Colonic mucosa (tissue), 4 donors: Measurements from ENCODE around the gene GALNT18. TPM values are rescaled to one million over a fixed set of nuclear protein-coding genes. Genes with fewer than 3 reads are reported as not detected.

Experiments
- DNase-seq: peaks from one replicate; pipeline ENCODE4 v3.0.0-alpha.2; 2020
- H3K27ac ChIP-seq: fragments of 200-600 bp; one replicate; pipeline ENCODE4 v1.8.0; 2021
- H3K27me3 ChIP-seq: fragments of 200-600 bp; one replicate; pipeline ENCODE4 v1.8.0; 2021
- H3K36me3 ChIP-seq: fragments of 200-600 bp; one replicate; pipeline ENCODE4 v1.8.0; 2021
- H3K4me1 ChIP-seq: fragments of 200-600 bp; one replicate; pipeline ENCODE4 v1.8.0; 2021; ENCODE audit warnings: mild to moderate bottlenecking
- H3K4me3 ChIP-seq: fragments of 200-600 bp; one replicate; pipeline ENCODE4 v1.8.0; 2021
- H3K9ac ChIP-seq, 2 donors: one replicate each; pipeline ENCODE4 v1.7.0; 2013; ENCODE audit warnings: control low read depth in 2 of 2, low read depth in 2 of 2, low read length in 2 of 2
- H3K9me3 ChIP-seq: fragments of 200-600 bp; one replicate; pipeline ENCODE4 v1.8.0; 2021
- intact Hi-C: fragments of 100-400 bp; cut with DNase I; formaldehyde crosslinking; loops from one replicate; pipeline ENCODE4 v1.14.1; 2022
- total RNA-seq, 2 donors: library from RNA; stranded (reverse); fragmentation: NEBNext Ultra II Directional in 1 of 2; extraction: Animal tissue kit (Norgen Biotek cat#: 25700) in 1 of 2; gene quantifications; one replicate each; pipeline ENCODE4 v1.2.1, GENCODE V29; 2021
- TF ChIP-seq, protein P1 (sequence below): fragments of 200-600 bp; IDR thresholded peaks from one replicate; pipeline ENCODE4 v1.8.0; 2022; ENCODE audit warnings: antibody characterized with exemption, mild to moderate bottlenecking
- donor health status: healthy.
- donor health status: DM: no; HTN: no; CAD: no.
- donor health status: DM: no; HTN: no; CAD: no.

GALNT18 gene
- total RNA-seq, 2 donors from 2014 or later, result 3.6 to 8.3 TPM

- intact Hi-C loops, result no loop called here
- Histone ChIP-seq H3K27me3 (no peaks in the 10 kb centered on the region), H3K27ac (no peak overlapping the region), H3K4me1 (no peaks in the 10 kb centered on the region), H3K9ac (no peak overlapping the region), H3K9me3 (no peaks in the 10 kb centered on the region), H3K4me3 (no peak overlapping the region), H3K36me3 (no peaks in the 10 kb centered on the region)
- DNase-seq, result no peak
- TF ChIP-seq, protein P1, sequence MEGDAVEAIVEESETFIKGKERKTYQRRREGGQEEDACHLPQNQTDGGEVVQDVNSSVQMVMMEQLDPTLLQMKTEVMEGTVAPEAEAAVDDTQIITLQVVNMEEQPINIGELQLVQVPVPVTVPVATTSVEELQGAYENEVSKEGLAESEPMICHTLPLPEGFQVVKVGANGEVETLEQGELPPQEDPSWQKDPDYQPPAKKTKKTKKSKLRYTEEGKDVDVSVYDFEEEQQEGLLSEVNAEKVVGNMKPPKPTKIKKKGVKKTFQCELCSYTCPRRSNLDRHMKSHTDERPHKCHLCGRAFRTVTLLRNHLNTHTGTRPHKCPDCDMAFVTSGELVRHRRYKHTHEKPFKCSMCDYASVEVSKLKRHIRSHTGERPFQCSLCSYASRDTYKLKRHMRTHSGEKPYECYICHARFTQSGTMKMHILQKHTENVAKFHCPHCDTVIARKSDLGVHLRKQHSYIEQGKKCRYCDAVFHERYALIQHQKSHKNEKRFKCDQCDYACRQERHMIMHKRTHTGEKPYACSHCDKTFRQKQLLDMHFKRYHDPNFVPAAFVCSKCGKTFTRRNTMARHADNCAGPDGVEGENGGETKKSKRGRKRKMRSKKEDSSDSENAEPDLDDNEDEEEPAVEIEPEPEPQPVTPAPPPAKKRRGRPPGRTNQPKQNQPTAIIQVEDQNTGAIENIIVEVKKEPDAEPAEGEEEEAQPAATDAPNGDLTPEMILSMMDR, result no peak
Measured at GRCh38 chr11:11446564-11446963, 175.2 kb downstream of the GALNT18 start.

GRCh38 chr11:11445441-11446185 is 176.2 kb downstream of the GALNT18 start:
- no peak for DNase-seq
- intact Hi-C loops, result no loop called here
- Histone ChIP-seq H3K27ac (no peak overlapping the region), H3K9ac (no peak overlapping the region), H3K4me3 (no peak overlapping the region), H3K36me3 (no peaks in the 10 kb centered on the region), H3K9me3 (no peaks in the 10 kb centered on the region), H3K27me3 (no peaks in the 10 kb centered on the region), H3K4me1 (no peaks in the 10 kb centered on the region)
- TF ChIP-seq, protein P1, result no peak

GRCh38 chr11:11444804-11445131 is 177.0 kb downstream of the GALNT18 start:
- no peak overlapping the region for H3K9ac ChIP-seq
- H3K4me1 ChIP-seq, result no peaks in the 10 kb centered on the region
- no peaks in the 10 kb centered on the region for H3K36me3 ChIP-seq
- no peaks in the 10 kb centered on the region for H3K9me3 ChIP-seq
- no peak overlapping the region for H3K27ac ChIP-seq
- TF ChIP-seq, protein P1, result no peak
- H3K4me3 ChIP-seq, result no peak overlapping the region
- H3K27me3 ChIP-seq, result no peaks in the 10 kb centered on the region
- intact Hi-C loops, result no loop called here
- no peak for DNase-seq

DNA sequence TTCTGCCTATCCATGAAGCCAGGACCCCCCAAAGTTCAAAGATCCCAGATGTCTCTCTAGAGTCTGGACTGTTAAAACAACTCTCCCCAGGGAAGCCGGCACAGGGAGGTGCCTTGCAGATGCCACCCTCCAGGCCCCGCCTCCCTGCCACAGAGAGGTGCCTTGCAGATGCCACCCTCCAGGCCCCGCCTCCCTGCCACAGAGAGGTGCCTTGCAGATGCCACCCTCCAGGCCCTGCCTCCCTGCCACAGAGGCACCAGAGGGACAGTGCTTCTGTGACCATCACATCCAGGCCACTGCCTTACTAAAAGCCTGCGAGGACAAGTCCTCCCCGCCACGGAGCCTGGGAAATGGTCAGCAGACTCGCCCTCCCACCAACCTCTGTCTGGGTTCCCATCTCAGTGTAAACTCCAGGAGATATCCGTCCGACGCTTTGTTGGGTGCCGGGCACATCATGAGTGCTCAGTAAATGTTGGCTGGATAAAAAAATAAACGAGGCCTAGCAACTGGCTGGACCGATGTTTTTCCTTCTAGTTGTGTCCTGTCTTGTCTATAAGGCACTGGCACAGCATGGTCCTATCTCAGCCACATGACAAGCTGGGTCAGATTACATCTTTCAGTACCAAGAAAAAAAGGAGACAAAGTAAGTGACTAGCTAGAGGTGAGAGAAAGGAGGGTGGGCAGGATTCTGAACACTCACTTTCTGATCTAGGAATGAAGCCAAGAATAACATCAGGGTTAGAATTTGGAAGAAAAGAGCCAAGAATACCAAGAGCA is 177.6 kb downstream of the GALNT18 start:
- TF ChIP-seq, protein P1, result no peak
- no peaks in the 10 kb centered on the region for H3K9me3 ChIP-seq
- no peaks in the 10 kb centered on the region for H3K4me1 ChIP-seq
- H3K27me3 ChIP-seq, result no peaks in the 10 kb centered on the region
- H3K4me3 ChIP-seq, result no peak overlapping the region
- intact Hi-C loops, result no loop called here
- DNase-seq, result no peak
- no peak overlapping the region for H3K27ac ChIP-seq
- H3K36me3 ChIP-seq, result no peaks in the 10 kb centered on the region
- no peak overlapping the region for H3K9ac ChIP-seq

DNA sequence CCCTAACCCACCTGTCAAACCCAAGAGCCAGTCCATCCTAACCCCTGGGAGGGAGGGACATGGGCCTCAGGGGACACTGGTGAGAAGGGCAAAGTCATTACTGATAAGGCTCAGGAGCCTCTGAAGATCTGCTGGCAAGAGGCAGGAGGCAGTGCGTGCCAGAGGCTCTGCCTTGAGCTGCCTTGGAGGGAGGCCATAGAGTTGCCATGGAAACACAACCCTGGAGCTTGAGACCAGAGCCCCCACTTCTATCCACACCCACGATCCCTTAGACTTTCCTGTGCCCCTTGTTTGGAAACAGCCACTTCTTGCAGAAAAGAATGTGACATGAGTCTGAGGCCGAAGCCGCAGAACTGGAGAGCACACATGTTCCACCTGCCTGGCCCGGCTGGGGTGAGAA is 179.0 kb downstream of the GALNT18 start:
- no peak for DNase-seq
- Histone ChIP-seq H3K36me3 (no peaks in the 10 kb centered on the region), H3K4me1 (no peaks in the 10 kb centered on the region), H3K27me3 (no peaks in the 10 kb centered on the region), H3K27ac (no peak overlapping the region), H3K9ac (no peak overlapping the region), H3K4me3 (no peak overlapping the region), H3K9me3 (no peaks in the 10 kb centered on the region)
- intact Hi-C loops, result no loop called here
- TF ChIP-seq, protein P1, result no peak
